Stimulated activated CD4-positive, alpha-beta T cell treated with anti-CD3 and anti-CD28 coated beads, Interleukin-15, amount 100 ng/mL, for 48 hours (primary cell): ENCODE results near the gene TNFRSF25.

Experiments used
- DNase-seq, 2 donors: peaks; one replicate each; pipeline ENCODE4 v3.0.0-alpha.2; 2020; ENCODE audit warnings: low read depth in 2 of 2

Gene TNFRSF25

DNA sequence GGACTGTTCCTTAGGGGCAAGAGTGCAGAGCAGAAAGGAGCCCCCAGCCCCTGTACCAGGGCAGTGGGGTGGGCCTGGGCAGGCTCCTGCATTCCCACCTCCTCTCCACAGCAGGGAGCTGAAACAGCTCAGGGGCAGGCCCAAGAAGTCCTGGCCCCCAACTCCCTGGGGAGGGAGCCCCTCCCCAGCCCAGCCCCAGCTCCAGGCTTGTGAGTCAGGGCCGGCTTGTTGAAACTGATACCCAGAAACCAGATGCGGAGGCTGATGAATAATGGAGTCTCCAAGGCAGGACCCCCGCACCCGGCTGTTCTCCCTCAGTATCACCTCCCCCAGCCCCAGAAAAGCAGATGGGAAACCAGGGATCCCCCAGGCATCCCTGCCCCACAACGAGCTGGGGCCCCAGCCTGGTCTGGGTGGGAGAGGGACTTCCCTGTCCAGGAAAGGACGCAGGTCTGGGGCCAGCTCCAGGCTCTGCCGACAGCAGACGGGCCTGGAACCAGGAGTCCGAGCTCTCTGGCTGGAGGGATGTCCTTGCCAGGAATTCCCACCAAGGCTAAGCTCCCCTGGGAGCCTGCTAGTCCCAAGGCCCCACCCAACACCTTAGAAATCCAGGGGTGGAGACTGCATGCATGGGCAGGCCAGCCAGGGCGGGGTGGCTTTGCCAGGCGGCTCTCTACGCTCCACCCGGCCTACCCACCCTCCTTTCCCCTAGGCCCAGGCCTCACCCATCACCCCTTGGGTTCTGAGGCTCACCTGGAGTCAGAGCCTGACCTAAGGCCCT lies 22.8 kb upstream of the TNFRSF25 start:
- no peak for DNase-seq

DNA sequence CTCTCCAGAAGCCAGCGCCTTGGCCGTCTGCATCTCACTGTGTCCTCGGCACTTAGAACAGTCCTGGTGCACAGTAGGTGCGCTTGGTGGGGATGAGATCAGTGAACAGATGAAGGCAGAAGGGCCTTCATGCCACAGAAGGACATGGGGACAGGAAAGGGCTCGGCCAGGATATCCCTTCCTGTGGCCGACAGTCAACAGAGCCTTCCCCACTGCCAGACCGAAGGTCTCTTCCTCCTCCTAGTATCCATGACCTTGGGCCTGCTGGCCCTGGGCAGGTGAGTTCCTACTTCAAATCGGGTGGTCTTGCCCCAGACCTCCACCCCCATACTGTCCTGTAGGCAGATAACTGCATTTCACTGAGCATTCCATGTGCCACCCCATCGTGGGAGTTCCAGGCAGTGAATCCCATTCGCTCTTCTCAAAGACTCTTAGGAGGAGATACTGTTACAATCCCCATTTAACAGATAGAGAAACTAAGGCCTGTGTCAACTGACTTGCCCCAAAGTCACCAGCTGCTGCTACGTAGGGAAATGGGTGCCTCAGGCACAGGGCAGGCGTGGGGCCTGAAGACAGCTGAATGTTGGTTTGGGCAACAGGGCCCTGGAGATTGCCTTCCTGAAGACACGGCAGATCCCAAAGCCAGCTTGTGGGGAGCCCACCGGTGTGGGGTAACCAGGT lies 22.0 kb upstream of the TNFRSF25 start:
- DNase-seq = no peak

DNA sequence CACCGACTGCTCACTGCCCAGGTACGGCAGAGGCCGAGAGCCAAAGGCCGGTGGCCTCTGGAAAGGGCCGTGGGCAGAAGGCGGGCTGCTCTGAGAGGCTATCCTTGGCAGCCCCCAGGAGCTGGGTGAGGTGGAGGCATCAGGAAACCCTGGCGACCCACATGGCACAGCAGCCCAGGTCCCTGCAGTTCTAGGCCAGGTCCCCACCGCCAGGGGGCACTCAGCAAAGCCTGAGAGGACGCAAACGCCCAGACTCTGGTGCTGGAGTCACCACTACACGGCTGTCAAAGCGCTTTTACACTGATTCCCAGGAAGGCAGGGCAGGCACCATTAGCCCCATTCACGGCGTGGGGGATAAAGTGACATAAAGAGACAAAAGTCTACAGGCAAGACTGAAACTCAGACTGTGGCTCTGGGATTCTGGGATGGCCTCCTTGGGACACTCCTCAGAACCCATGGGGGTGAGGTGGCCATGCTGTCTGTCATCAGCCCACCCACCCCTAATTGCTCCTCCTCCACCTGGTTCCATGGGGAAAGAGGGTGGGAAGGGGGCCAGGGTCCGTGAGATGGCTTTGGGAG lies 20.5 kb upstream of the TNFRSF25 start:
- peak; percentile 77 to 85 for DNase-seq

DNA sequence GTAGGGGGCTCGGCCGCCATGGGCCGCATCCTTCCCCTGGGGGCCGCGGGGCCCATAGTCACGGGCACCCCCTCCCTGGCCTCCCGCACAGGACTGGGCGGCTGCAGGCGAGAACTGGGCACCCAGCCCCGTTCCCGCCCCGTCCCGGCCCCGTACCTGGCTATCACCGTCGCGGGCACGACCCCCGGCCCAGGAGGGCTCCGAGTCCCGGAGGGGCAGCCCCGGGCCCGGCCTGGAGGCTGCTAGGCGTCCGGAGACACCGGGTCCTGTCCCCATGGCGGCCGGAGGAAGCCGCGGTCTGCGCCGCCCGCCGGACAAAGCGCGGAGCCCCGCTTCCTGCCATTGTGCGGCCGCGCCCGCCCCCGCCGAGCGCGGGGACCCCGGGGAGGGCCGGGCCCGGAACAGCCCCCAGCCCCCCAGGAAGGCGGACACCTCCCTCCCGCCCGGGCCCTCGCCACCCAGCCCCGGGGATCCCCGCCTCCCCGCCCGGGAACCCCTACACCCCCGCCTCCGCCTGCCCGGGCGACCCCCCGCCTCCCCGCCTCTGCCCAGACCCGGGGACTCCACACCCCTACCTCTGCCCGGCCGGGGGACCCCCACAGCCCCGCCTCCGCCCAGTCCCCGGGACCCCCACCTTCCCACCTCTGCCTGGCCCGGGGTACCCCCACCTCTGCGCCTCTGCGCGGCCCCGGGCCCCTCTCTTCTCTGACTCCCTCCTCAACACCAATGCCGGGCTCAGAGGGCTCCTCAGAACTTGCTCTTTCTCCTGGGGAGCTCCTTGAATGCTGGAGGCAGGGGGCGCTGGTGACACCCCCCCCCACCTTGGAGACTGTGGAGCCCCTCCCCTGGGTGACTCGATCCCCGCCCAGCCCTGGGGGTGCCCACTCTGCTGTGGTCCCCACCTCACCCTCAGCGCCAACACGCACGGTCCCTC lies 19.5 kb upstream of the TNFRSF25 start:
- DNase-seq = no peak

DNA sequence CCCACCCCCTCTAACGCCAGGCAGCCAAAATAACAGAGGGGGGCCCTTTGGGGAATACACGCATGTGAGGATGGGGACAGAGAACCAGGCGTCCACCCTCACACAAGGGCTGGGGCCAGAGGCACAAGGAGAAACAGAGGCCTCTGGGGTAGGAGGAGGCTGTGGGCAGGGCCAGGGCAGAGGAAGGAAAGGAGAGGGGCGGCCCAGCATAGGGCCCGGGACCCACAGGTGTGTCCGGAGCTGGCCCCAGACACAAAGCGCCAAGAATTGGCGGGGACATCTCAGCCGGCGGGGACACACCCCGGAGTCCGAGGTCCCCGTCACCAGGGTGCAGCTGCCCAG lies 18.8 kb upstream of the TNFRSF25 start:
- DNase-seq = no peak

DNA sequence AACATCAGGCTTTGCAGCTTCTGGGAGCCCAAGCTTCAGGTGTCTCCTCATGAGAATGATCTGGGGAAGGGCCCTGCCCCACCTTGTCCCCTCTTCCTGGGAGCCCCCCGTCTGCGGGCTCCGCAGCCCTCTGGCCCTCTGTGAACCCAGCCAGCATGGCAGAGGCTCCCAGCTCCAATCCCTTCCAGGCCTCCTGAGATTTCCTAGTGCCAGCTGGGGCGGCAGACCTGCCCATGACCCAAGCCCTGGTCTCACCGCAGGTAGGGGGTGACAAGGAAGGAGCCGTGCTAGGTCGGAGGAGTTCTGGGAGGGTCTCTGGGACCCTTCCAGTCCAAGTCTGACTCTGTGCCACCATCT lies 17.8 kb upstream of the TNFRSF25 start:
- no peak for DNase-seq

DNA sequence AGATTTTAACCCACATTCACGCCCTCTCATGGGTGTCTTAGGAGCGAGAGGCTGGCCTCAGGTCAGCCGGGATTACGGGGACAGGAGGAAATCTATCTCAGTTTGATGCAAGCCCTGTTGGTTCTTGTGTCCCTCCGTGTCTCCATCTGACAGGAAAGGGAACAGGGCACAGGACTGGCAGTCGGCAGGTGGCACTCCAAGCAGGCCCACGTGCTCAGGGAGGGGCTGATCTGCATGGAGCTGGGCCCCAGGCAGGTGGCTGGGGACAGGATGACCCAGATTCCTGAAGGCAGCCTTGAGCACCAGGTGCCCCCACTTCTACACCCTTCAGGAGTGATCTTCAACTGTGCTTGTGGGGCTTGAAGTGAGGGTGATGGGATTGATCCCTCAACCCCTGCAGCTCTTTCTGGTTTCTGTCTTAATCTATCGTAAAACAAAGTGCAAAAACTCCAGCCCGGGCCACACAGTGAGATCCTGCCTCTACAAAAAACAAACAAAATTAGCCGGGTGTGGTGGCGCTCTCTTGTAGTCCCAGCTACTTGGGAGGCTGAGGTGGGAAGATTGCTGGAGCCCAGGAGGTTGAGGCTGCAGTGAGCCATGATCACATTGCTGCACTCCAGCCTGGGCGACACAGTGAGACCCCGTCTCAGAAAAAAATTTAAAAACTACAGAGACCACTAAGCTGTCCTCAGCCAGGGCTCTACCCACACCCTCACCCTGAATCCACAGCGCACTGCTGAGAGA lies 17.2 kb upstream of the TNFRSF25 start:
- DNase-seq = no peak

DNA sequence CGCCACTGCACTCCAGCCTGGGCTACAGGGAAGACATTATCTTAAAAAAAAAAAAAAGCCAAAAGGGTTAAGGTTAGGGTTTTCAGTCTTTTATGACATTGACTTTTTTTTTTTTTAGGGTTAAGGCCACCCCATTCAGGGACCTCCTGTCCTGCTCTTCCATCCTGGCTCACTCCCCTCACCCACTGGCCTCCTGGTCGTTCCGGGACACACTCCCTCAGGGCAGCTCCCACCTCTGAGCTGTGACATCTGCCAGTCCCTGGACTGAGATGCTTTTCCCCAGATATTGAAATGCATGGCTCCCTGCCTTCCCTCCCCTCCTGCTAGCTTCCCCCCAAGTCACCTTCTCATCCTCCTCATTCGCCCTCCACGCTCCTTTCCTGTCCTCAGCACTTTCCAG lies 15.8 kb upstream of the TNFRSF25 start:
- no peak for DNase-seq

DNA sequence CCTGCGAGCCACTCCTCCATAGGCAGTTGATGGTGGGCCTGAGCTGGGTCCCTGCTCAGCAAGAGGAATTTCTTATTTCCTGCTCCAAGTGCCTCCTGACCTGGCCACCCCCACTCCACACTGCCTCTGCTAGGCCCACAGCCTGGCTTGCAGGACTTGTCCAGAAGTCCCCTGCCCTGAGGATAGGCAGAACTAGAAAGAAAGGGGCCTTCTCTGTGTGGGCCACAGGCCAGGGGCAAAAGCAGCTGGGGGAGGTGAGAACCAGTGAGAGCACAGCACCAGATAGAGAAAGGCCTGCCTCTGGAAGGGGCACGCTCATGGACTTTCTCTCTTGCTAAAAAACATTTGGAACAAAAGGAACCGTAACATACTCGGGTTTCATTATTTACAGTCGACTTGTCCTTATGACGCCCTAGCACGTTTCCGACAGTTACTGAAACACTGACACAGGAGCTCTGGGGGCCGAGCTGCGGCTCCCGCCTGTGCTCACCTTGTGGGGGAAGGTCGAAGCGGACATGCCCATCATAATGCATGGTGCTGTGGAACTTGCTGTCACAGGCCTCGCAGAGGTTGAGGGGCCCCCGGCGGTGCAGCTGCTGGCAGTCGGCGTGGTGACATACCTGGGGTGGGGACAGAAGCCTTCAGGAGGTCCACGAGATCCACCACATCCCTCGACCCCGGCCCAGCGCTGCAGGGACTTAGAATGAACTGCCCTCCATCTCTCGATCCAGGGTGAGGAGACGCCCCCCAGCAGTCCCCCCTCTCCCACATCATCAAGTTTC lies 11.3 kb upstream of the TNFRSF25 start:
- no peak for DNase-seq

DNA sequence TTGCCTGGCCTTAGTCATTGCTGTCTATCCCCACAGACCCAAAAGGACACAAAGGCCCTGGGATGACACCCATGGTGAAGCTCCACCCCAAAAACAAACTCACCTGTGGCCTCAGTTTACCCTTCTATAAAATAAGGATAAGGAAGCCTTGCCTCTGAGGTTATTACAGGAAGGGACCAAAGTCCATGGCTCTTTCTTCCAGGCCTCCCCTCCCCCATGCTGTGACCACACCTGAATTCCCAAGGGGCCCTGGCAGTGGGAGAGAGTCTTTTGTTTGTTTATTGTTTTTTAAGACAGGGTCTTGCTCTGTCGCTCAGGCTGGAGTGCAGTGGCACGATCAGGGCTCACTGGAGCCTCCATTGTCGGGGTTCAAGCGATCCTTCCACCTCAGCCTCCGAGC lies 10.5 kb upstream of the TNFRSF25 start:
- DNase-seq = no peak

DNA sequence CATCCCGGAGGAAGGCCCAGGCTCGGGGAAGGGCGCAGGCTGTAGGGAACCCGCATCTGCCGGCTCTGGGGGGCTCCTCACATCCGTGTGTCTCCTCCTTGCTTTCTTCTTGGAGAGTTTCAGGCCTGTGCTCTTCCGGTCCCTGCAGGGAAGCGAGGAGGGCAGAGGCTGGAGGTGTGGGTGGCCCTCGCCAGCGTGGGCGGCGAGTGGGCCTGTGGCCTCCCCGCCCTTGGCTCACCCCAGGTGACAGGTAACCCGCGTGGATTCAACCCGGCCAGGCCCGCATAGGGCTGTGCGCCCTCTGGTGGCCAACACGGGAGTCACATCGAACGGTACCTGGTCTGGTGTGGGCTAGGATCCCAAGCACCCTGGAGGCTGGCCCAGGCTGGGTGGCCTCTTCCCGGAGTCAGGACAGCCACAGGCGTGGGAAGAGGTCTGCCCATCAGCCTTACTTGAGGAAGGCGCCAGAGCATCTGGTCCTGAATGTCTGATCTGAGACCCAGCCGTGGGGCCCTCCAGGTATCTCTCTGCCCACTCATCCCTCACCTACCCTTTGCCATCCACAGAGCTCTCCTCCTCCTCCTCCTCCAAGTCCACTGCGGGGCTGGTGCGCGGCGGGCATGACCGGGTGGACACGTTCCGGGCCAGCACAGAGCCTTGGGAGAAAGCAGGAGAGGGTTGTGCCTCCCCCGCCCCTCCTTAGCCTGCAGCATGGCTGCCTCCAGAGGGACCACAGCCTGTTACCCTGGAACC lies 9.6 kb upstream of the TNFRSF25 start:
- DNase-seq = peak in 1 of 2 donors; percentile 34

DNA sequence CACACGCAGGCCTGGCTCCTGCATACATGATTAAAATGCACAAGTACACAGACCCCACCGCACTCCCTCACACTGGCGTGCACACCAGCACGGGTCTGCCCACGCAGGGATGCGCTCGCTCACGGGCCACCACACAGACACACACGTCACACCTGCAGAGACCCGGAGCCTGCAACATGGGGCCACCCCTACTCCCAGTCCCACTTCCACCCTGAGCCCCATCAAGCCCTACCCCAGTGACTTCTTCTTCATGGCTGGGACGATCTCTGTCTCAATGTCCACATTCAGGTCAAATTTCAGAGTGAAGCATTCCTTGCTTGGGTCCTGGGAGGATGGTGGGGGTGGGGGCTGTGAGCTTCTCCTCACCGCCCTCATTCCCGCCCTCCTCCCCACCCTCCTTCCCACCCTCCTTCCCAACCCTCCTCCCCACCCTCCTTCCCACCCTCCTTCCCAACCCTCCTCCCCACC lies 8.9 kb upstream of the TNFRSF25 start:
- no peak for DNase-seq

DNA sequence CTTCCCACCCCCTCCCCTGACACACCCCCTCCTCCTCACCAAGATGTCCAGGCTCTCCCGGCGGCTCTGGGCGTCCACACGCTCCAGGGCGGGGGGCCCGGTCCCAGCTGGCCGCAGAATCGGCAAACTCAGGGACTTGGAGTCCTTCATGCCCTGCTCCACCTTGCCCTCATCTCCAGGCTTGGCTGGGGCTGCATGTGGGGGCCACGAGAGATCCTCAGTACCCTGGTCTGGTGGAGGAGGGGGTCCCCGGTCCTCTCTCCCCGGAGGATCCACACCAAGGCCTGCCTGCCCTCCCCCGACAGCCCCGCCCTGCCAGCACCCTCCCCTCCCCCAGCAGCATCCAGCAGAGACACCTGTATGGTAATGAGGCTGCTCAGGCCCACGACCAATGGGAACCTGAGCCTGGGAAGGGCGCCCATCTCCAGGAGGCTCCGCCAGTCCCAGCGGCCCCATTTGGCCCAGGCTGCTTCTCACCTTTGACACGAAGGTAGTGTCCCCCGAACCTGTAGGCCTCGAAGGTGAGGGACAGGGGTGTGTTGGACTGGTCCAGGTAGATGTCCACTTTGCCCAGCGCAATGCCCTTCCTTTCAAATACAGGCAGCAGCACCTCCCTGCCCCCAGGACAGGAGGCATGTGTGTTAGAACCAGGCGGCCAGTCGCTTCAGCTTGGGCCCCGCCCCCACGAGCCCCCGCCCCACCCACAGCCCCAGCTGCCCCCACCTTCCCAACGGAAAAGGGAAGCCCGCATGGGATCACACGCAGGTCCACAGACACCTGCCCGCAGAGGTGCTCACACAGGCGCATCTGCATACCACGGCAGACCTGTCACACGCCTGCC lies 8.2 kb upstream of the TNFRSF25 start:
- DNase-seq = no peak

DNA sequence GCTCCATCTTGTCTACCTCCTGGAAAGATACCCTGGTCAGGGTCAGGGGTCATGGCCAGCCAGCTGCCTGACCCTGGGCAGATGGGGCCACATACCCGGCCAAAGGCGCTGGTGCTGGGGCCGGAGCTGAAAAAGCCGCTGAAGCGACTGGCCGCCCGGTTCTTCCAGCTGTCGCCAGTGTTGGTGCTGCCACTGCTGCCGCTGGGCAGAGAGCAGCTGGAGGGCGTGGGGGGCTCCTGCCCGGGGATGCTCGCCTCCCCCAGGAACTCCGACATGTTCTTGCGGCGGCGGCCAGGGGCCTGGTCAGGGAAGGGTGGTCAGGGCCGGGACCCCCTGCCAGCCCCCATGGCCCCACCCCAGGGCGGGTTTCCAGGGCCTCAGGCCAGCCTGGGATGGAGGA lies 7.2 kb upstream of the TNFRSF25 start:
- no peak for DNase-seq

DNA sequence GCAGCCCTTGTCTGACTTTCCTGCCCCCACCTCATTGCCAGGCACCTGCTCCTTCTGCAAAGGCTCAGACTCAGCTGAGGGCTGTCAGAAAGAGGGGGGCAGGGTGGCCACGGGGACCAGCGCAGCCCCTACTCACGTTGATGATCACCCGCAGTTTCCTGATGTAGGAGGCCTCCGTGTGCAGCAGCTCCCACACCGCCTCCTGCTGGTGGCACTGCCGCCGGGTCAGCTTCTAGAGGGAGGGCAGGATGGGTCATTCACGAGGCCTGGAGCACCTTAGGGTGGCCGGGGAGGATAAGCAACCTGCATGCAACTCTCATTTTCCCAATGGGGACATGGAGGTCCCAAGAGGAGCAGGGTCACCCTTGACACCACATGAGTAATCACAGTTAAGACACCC lies 6.4 kb upstream of the TNFRSF25 start:
- DNase-seq = no peak

DNA sequence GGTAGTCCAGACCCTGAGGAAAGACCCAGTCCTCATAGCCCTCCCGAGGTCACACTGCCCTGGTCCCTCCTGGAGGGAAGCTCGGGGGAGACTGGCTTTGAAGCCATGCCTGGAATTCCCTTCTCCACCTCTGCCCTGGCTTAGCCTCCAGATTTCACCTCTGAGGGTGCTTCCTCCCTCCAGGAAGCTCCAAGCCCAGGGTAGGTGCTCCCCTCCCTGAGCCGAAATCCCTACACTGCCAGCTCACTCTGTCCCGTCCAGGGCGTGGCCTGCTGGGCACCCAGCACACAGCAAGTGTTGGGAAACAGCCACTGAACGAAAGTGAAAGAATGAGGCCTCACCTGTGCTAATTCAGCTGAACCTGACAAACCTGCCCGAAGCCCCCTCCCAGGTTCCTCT lies 6.0 kb upstream of the TNFRSF25 start:
- no peak for DNase-seq

DNA sequence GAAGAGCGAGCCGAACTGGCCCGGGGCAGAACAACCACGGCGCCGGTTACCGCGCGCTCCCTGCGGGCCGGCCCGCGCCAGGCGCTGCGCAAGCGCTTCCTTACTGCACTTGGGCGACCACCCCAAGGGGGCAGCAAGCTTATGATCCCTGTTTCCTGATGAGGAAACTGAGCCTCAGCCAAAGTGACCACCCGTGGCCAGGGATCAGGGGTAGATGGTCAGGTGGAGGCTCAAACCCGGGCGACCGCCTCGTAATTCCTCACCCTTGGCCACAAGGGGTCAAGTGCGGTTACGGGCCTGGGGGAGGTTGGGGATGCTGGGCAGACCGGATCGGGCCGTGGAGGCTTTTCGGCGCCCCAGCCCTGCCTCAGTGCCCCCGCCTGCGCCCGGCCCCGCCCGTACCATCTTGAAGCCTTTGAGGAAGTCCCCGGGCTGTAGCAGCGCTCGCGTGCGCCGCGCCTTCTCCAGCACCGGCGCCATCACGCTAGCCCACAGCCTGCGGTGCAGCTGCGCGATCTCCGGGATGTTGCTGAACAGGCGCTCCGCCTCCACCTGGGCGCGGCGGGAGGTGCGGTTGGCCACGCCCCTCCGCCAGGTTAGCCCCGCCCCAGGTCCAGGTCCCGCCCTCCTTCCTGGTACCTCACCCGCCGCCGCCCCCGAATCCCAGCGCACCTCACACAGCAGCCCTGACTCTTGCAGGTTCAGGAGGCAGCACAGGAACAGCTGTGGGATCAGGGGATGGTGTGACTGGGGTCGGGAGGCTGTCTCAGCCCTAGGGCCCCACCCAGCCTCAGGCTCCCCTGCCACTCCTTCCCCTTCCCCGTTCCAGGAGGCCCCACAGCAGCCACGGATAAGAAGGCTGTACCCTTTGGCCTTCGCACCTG lies 5.4 kb upstream of the TNFRSF25 start:
- no peak for DNase-seq
